ENCODE data around the gene IDH1. TPM values are rescaled to one million over a fixed set of nuclear protein-coding genes. Genes with fewer than 3 reads are reported as not detected.

Gene IDH1
- 77.3 to 83.2 TPM (median 82.3 TPM) in 5 replicates for total RNA-seq (2022; extraction: Qiagen RNA extraction)

DNA sequence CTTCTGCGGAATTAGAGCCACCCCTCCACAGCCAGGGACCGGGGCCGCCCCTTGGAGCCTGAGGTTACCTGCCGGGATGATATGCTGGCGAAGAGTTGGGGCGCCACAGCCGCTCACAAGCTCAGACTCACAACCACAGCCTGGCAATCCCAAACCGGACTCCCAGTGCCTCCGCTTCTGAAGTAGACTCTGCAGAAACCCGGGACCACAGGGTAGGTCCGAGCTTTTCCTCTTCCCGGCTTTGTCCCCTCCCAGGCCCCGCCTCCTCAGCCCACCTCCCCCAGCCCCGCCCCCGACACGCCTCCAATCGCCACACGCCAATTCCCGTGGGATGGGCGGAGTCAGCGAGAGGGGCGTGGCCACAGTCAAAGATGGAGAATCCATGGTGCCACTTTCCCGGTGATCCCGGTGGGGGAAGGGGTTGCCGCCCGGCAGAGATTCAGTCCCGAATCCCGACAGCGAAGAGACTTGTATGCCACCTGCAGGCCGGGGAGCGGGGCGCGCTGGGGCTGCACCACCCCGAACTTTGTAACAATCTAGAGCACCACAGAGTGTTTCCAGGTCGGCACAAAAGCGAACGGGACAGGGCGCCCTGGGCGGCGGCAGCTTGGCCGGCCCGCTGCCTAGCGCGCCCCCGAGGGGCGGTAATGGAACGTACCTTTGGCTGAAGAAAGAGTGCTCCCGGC lies at the start of gene IDH1:
IDH1 (minus strand) TSS at position 201 of the 686 bp plus-strand sequence. CDS start 3,520 bp downstream, outside the sequence.

DNA sequence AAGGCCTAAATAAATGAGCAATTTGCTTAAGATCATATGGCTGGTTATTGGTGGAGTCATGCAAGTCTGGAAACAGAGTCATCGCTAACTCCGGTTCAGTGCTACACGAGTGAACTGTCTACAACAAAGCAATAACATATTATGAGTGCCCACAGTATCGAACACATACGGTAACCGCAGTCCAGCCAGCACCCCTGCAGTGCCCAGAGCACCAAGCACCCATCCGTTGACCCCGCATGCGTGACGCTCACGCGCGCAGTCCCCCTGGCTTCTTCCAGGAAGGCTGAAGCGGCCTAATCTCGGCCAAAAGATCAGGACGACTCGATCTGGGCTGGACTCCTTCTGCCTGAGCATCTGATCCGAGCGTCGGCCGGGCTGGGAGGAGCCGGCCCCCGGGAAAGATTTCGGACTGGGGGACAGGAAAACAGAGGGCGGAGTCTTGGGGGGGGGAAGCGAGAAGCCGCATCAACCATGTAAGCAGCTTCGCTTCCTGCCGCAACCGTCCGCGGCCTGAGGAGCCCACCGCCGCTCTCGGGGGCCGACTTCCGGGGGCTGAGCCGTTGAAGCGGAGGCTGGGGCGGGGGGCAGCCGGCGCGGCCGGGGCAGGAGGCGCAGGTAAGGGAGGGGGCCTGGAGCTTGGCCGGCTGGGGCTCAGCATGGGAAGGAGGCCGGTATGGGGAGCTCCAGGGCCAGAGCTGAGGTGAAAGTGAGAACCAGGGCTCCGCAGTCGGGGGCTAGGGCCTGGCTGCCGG lies 11.1 kb upstream of the IDH1 start, which contains the start of gene PIKFYVE:
PIKFYVE (plus strand) TSS at position 455 of the 752 bp plus-strand sequence. CDS start 5,265 bp downstream, outside the sequence.

DNA sequence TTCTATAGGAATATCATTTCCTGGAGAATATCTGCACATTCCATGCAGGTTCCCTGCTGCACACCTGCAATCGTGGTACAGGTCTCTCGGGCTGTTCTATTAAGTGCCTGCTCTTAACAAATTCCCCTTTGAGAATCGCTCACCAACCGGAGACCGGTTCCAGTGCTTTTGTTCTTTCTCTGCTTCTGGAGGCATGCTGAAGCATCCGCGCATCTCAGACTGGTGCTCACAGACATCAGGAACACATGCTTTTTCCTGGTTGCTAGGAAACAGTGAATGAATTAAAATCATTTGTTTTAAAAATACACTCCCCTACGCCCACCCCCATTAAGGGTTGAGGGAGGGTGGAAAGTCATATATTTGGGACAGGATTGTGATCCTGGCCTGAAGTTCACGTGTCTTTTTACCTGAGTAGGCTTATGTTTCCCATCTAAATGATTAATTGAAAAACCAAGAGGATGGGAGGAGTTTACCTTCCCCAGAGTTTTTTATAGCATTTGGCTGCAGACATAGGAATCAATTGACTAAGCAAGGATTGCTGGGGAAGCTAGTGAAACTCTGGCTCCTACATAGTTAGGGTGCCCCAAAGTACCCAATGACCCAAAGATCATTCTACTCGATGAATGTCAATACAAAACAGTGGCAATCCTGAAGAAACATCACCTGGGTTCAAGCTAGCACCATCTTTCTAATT lies 64.9 kb downstream of the IDH1 start, which contains the start of gene C2orf80:
C2orf80 (minus strand) TSS at position 221 of the 694 bp plus-strand sequence. CDS start 3,044 bp downstream, outside the sequence.

Other genes with a start within 250 kb of the IDH1 start
- gene PLEKHM3, start 229.5 kb downstream of the IDH1 start, total RNA-seq (2022; extraction: Qiagen RNA extraction): 2.1 to 3.3 TPM (median 2.3 TPM) in 5 replicates
- not detected in 5 replicates for gene CRYGD, start 130.5 kb downstream of the IDH1 start, total RNA-seq (2022; extraction: Qiagen RNA extraction)
- gene CRYGC, start 125.2 kb downstream of the IDH1 start, total RNA-seq (2022; extraction: Qiagen RNA extraction): not detected in 5 replicates
- gene CRYGB, start 108.9 kb downstream of the IDH1 start, total RNA-seq (2022; extraction: Qiagen RNA extraction): not detected in 5 replicates
- gene CRYGA, start 91.5 kb downstream of the IDH1 start, total RNA-seq (2022; extraction: Qiagen RNA extraction): not detected in 5 replicates
- not detected in 5 replicates for gene C2orf80, start 65.0 kb downstream of the IDH1 start, total RNA-seq (2022; extraction: Qiagen RNA extraction)
- 4.7 to 7.6 TPM (median 6.9 TPM) in 5 replicates for gene PIKFYVE, start 11.2 kb upstream of the IDH1 start, total RNA-seq (2022; extraction: Qiagen RNA extraction)
- gene PTH2R, start 151.7 kb upstream of the IDH1 start, total RNA-seq (2022; extraction: Qiagen RNA extraction): not detected in 5 replicates